M059J (cell line): ENCODE results near the gene THUMPD1. TPM values are rescaled to one million over a fixed set of nuclear protein-coding genes. Genes with fewer than 3 reads are reported as not detected.
"Not testable (repeated sequence)": the region's sequence is repeated elsewhere in the genome, so short reads cannot be mapped to it uniquely, and the experiment has no call there.

Experiments used
- DNase-seq: peaks from one replicate; pipeline ENCODE4 v3.0.0-alpha.2; 2012; ENCODE audit warnings: low read depth
- total RNA-seq: library from RNA; depleted of rRNA; stranded (reverse); fragments of >200 nt; shearing (Covaris generic); gene quantifications from 2 replicates; pipeline ENCODE4 v1.2.3, GENCODE V29; 2014; rRNA removed

Gene THUMPD1
- total RNA-seq, 1 experiment from 2014 or later: 45.2 TPM

DNA sequence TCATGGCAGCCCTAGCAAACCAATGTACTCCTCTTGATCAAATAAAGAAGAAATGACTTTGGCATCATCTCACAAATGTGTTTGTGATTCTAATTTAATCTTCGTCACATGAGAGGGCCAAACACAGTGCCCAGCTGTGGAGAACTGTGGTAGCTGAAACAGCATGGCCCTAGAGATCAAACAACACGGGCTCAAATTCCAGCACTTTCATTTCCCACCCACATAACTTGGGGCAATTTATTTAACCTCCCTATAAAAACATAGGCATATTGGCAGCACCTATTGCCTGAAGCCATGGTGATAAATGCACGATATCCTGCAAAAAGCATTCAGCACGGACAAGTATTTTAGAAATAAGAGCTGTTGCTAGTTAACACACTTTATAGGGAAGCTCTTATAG lies 46.6 kb downstream of the THUMPD1 start:
- no peak for DNase-seq

DNA sequence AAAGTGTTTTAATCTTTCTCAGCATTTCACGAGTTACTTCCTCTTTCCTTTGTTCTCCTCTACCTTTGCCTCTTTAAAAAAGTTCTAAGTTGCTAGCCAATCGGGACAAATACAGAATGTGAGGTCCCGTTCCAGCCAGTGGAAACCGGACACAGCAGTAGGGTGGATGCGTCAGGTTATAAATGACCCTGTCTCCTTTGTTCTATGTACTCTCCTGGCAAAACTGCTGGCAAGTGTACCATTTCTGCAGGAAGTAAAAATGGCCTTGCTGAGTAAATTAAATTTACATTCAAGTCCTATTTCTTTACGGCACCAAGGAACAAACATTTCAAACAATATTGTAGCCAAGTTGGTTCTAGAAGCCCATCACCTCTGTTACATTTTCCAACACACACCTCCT lies 47.5 kb downstream of the THUMPD1 start:
- not testable (repeated sequence) for DNase-seq

GRCh38 chr16:20689668-20690067 lies 52.0 kb downstream of the THUMPD1 start:
- DNase-seq: no peak

DNA sequence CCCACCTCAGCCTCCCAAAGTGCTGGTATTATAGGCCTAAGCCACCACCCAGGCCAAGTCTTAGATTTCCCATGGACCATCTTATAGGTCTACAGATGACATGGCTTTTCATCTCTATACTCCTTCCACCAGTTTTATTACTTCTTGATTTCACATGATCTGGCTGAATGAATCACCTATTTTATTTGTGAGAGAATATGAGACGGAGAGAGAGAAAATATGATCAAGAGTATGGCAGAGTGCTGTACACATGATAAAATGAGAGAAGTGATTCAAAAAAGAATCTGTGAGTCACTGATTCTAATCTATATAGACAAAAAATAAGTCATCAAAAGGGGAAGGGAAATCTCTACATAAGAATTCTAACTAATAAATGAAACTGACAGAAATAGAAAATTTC lies 57.8 kb downstream of the THUMPD1 start:
- peak; percentile 7 for DNase-seq

Other genes with a start within 250 kb of the THUMPD1 start
- not detected in 2 replicates for gene ACSM2B, start 165.5 kb downstream of the THUMPD1 start, total RNA-seq
- not detected in 2 replicates for gene ACSM1, start 44.1 kb downstream of the THUMPD1 start, total RNA-seq
- 0.81 and 2.5 TPM in 2 replicates for gene ACSM3, start 22.2 kb upstream of the THUMPD1 start, total RNA-seq
- 14.0 and 22.3 TPM in 2 replicates for gene ERI2, start 64.7 kb upstream of the THUMPD1 start, total RNA-seq
- gene REXO5, start 64.7 kb upstream of the THUMPD1 start, total RNA-seq: 9.5 and 12.8 TPM in 2 replicates
- gene DCUN1D3, start 158.5 kb upstream of the THUMPD1 start, total RNA-seq: 12.5 and 12.6 TPM in 2 replicates
- 33.5 and 45.9 TPM in 2 replicates for gene LYRM1, start 159.0 kb upstream of the THUMPD1 start, total RNA-seq